K562 (cell line): ENCODE data around the gene DHODH. TPM values are rescaled to one million over a fixed set of nuclear protein-coding genes. Genes with fewer than 3 reads are reported as not detected.

ENCODE experiments used
- ATAC-seq: fragments of 200-7000 bp; cut with Tn5 transposase; 3 replicates; pipeline ENCODE4 v1.9.1; 2020; ENCODE audit warnings: moderate library complexity
- BruUV-seq: library from RNA; stranded (reverse); fragments of 400-500 nt; replicated peaks from 2 replicates; lab custom pipeline; 2021; lab: Mats Ljungman, UMichigan
- CTCF ChIA-PET: fragments of 300-600 bp; formaldehyde crosslinking; extraction: SDS; loops from one replicate; lab custom pipeline; 2021; ENCODE audit warnings: low intra/inter-chr PET ratio; lab: Yijun Ruan, JAX
- POLR2A ChIA-PET: fragments of 300-600, 350-650 bp; sonication (Branson Sonifier 250); formaldehyde crosslinking; extraction: SDS; loops from one replicate; lab custom pipeline; 2021; ENCODE audit warnings: antibody characterized with exemption, inconsistent platforms; lab: Yijun Ruan, JAX
- DNase-seq, 4 experiments: peaks; one replicate each; pipeline versions ENCODE4 v3.0.0 to v3.0.0-alpha.2; 2011 to 2018; ENCODE audit warnings: low spot score in 3 of 4, mixed read lengths in 3 of 4; ENCODE audit errors: extremely low read depth in 1 of 4
- FAIRE-seq: peaks from 2 replicates; lab custom pipeline; 2011; peaks lifted over from hg19 to GRCh38; lab: Jason Lieb, UNC
- H2AFZ ChIP-seq: 2 replicates; pipeline ENCODE4 v1.6.0; 2011; ENCODE audit warnings: low read depth, low read length, control low read depth, inconsistent platforms
- H3K27ac ChIP-seq: fragments of 200-600 bp; 3 replicates; pipeline ENCODE4 v1.8.0; 2011; ENCODE audit warnings: low read depth, mild to moderate bottlenecking, control low read depth, inconsistent platforms, low read length, moderate library complexity, mixed read lengths; ENCODE audit errors: extremely low read depth
- H3K27me3 ChIP-seq, 2 experiments: fragments of 300-600 bp in 1 of 2; 2 replicates in 1 of 2; 3 replicates in 1 of 2; pipeline versions ENCODE4 v1.6.0 to v1.8.0; 2011; ENCODE audit warnings: inconsistent platforms in 2 of 2, low read length in 2 of 2, mild to moderate bottlenecking in 1 of 2, mixed read lengths in 1 of 2, moderate library complexity in 1 of 2; ENCODE audit not compliant: control insufficient read depth in 2 of 2, insufficient read depth in 2 of 2
- H3K36me3 ChIP-seq: fragments of 300-600 bp; 3 replicates; pipeline ENCODE4 v1.8.0; 2011; ENCODE audit warnings: mild to moderate bottlenecking, low read length, inconsistent platforms; ENCODE audit not compliant: control insufficient read depth, insufficient read depth
- H3K4me1 ChIP-seq, 2 experiments: fragments of 200-600 bp in 1 of 2; replicated peaks in 1 of 2; 2 replicates in 1 of 2; 3 replicates in 1 of 2; pipeline versions ENCODE4 v1.5.1 to v1.8.0; 2011; ENCODE audit warnings: inconsistent platforms in 2 of 2, low read length in 2 of 2, mild to moderate bottlenecking in 1 of 2, mixed read lengths in 1 of 2, moderate library complexity in 1 of 2; ENCODE audit not compliant: control insufficient read depth in 2 of 2, insufficient read depth in 2 of 2
- H3K4me2 ChIP-seq: 2 replicates; pipeline ENCODE4 v1.6.1; 2011; ENCODE audit warnings: low read length, control low read depth, inconsistent platforms, mixed read lengths; ENCODE audit not compliant: insufficient read depth
- H3K4me3 ChIP-seq: fragments of 200-600 bp; sonication (generic), shearing (Covaris generic); 2 replicates; pipeline ENCODE4 v1.5.1; 2016; ENCODE audit warnings: control low read depth, inconsistent platforms
- H3K79me2 ChIP-seq: fragments of 200-600 bp; 3 replicates; pipeline ENCODE4 v1.8.0; 2011; ENCODE audit warnings: low read length, inconsistent platforms; ENCODE audit not compliant: control insufficient read depth, insufficient read depth
- H3K9ac ChIP-seq, 2 experiments: 2 replicates each; pipeline versions ENCODE4 v1.6.0 to v1.6.1; 2011; ENCODE audit warnings: low read depth in 2 of 2, low read length in 2 of 2, control low read depth in 1 of 2, inconsistent platforms in 1 of 2, mild to moderate bottlenecking in 1 of 2, mixed read lengths in 1 of 2; ENCODE audit not compliant: insufficient read depth in 1 of 2
- H3K9me1 ChIP-seq: one replicate; pipeline ENCODE4 v1.6.0; 2011; ENCODE audit warnings: inconsistent platforms, mild to moderate bottlenecking, low read length, moderate library complexity; ENCODE audit not compliant: control insufficient read depth, insufficient read depth
- H3K9me3 ChIP-seq: replicated peaks from 2 replicates; pipeline ENCODE4 v1.5.1; 2011; ENCODE audit warnings: low read depth, low read length, inconsistent platforms; ENCODE audit not compliant: control insufficient read depth, insufficient read depth
- H4K20me1 ChIP-seq: replicated peaks from 2 replicates; pipeline ENCODE4 v1.6.1; 2011; ENCODE audit warnings: low read length, inconsistent platforms, mixed read lengths; ENCODE audit not compliant: control insufficient read depth, insufficient read depth
- ELF1 ChIP-seq: fragments of 200-800 bp; sonication (Bioruptor generic); IDR thresholded peaks from 2 replicates; pipeline ENCODE4 v1.6.1; 2016; ENCODE audit warnings: missing genetic modification characterization, missing compliant biosample characterization
- HEY1 ChIP-seq: fragments of 250-450 bp; sonication (Bioruptor Pico); IDR thresholded peaks from 2 replicates; pipeline ENCODE4 v1.5.0; 2020; ENCODE audit warnings: mild to moderate bottlenecking, moderate library complexity, borderline replicate concordance
- HNRNPH1 ChIP-seq: fragments of 200-400 bp; formaldehyde crosslinking; optimal IDR thresholded peaks from 2 replicates; pipeline ENCODE3; 2017; ENCODE audit warnings: low read depth, mild to moderate bottlenecking, low read length, moderate library complexity
- ILF3 ChIP-seq: fragments of 450-650 bp; IDR thresholded peaks from 2 replicates; pipeline ENCODE4 v1.6.1; 2018; ENCODE audit warnings: antibody characterized with exemption, mild to moderate bottlenecking, moderate library complexity, borderline replicate concordance
- ILK ChIP-seq: fragments of 450-650 bp; IDR thresholded peaks from 2 replicates; pipeline ENCODE4 v1.6.1; 2016; ENCODE audit warnings: missing genetic modification characterization, low read depth, mild to moderate bottlenecking, missing compliant biosample characterization, moderate library complexity, borderline replicate concordance
- JUN ChIP-seq, 2 experiments: sonication (generic) in 1 of 2; formaldehyde crosslinking in 1 of 2; IDR thresholded peaks; 2 replicates each; pipeline versions ENCODE4 v1.6.1 to v1.8.0; 2012 to 2022; ENCODE audit warnings: borderline replicate concordance in 2 of 2, mild to moderate bottlenecking in 2 of 2, improper control_type of control experiment in 1 of 2, low read depth in 1 of 2, low read length in 1 of 2, missing genetic modification reagents in 1 of 2
- RUNX1 ChIP-seq: sonication (generic); IDR thresholded peaks from 2 replicates; pipeline ENCODE4 v1.6.1; 2016; ENCODE audit warnings: antibody characterized with exemption, low read depth
- THAP12 ChIP-seq: fragments of 250-450 bp; sonication (Bioruptor Pico); IDR thresholded peaks from 2 replicates; pipeline ENCODE4 v1.9.0; 2021; ENCODE audit warnings: mild to moderate bottlenecking, inconsistent platforms
- ZNF445 ChIP-seq: fragments of 250-450 bp; sonication (Bioruptor Pico); IDR thresholded peaks from 2 replicates; pipeline ENCODE4 v1.4.0; 2020; ENCODE audit warnings: low read depth, mild to moderate bottlenecking, moderate library complexity
- ZNF507 ChIP-seq: conservative IDR thresholded peaks from 2 replicates; pipeline ENCODE4 v1.6.1; 2017; ENCODE audit warnings: missing genetic modification characterization, missing compliant biosample characterization
- ZNF764 ChIP-seq: fragments of 250-450 bp; sonication (Bioruptor Pico); IDR thresholded peaks from 2 replicates; pipeline ENCODE4 v1.4.0; 2020; ENCODE audit warnings: low read depth, mild to moderate bottlenecking, moderate library complexity
- whole genome bisulfite sequencing: fragments of 100-300 bp; shearing (Covaris generic); methylation state at CpG from one replicate; pipeline ENCODE4 v1.1.6; 2016; ENCODE audit warnings: low coverage, mixed read lengths; ENCODE audit not compliant: insufficient coverage; ENCODE audit errors: missing lambda C conversion rate; 5-methylcytosine and 5-hydroxymethylcytosine counted together
- in situ Hi-C: fragments of 300-500 bp; cut with MboI; formaldehyde crosslinking; loops from 4 replicates; pipeline ENCODE4 v1.15.0; 2018; ENCODE audit warnings: inconsistent platforms, mixed read lengths
- intact Hi-C: fragments of 100-400 bp; cut with micrococcal nuclease; formaldehyde crosslinking; loops from 2 replicates; pipeline ENCODE4 v1.14.2; 2022
- polyA plus RNA-seq, 8 experiments: library from polyadenylated mRNA; depleted of rRNA in 4 of 8; stranded (reverse) in 5 of 8; unstranded in 3 of 8; fragments of >200 nt; fragmentation: Nextera tagmentation in 2 of 8; fragmentation: Illumina TruSeq in 1 of 8; extraction: Ambion mirVana in 2 of 8; extraction: Trizol in 1 of 8; gene quantifications; 2 replicates each; pipeline versions ENCODE4 v1.2.1 to v1.2.3, GENCODE V29; 2011 to 2014; ENCODE audit warnings: inconsistent platforms in 1 of 8, missing spikeins in 1 of 8
- total RNA-seq, 7 experiments: library from RNA; depleted of rRNA in 6 of 7; stranded (reverse); fragments of >200 nt in 6 of 7; fragmentation: Illumina TruSeq in 2 of 7; extraction: Trizol in 2 of 7; gene quantifications; 2 replicates each; pipeline versions ENCODE4 v1.2.1 to v1.2.3, GENCODE V29; 2011 to 2021; ENCODE audit warnings: low replicate concordance in 1 of 7

DHODH gene
- total and polyA plus RNA-seq, 9 of the 15 experiments (the other 6 are each of a cell fraction or from before 2014, with no cell fraction given): 4.3 to 19.9 (median 12.7) TPM

GRCh38 chr16:72060405-72060804 lies 51.9 kb downstream of the DHODH start:
- BruUV-seq: no TSS peak
- POLR2A ChIA-PET: no interaction called here
- Histone ChIP-seq H3K4me3 (no peak overlapping the region), H3K79me2 (no peaks in the 10 kb centered on the region), H3K27ac (no peak overlapping the region), H2AFZ (no peak overlapping the region), H4K20me1 (0 out of 2 replicates have a peak, but pooled peaks cover 4% of the 10 kb centered on the region), H3K4me2 (no peak overlapping the region), H3K9me3 (no peaks in the 10 kb centered on the region), H3K9me1 (no peaks in the 10 kb centered on the region), H3K9ac (no peak overlapping the region), H3K36me3 (no peaks in the 10 kb centered on the region), H3K4me1 (no peaks in the 10 kb centered on the region), H3K27me3 (peaks cover 20% of the 10 kb centered on the region in 2 experiments; a peak in 4 of 5 replicates)
- CTCF ChIA-PET: no interaction called here
- TF ChIP-seq ZNF507 (tag): no peak
- no peak for TF ChIP-seq RUNX1
- no peak for TF ChIP-seq ZNF764 (CRISPR knock-in tag)
- TF ChIP-seq HEY1 (CRISPR knock-in tag): no peak
- TF ChIP-seq ILF3: no peak
- no peak for TF ChIP-seq HNRNPH1
- no peak for TF ChIP-seq THAP12 (CRISPR knock-in tag)
- TF ChIP-seq ZNF445 (CRISPR knock-in tag): no peak
- no peak for TF ChIP-seq ILK (tag)
- TF ChIP-seq JUN (IDR thresholded peaks at IDR 0.05; ENCODE audit: borderline replicate concordance, low read depth, low read length): no peak
- TF ChIP-seq JUN (CRISPR knock-in tag; IDR thresholded peaks at IDR 0.05; ENCODE audit: borderline replicate concordance): no peak
- no peak for TF ChIP-seq ELF1
- in situ Hi-C loops: no loop called here
- DNase-seq (no peak), ATAC-seq (no peak), FAIRE-seq (no peak)
- WGBS: 3% methylated on average over 9 of the region's 9 CpGs
- intact Hi-C loops: loop anchor here (10.0 kb wide), 1 partner anchor 94 kb away; no protein-coding TSS in a partner anchor
